B cell (primary cell): ENCODE results near the gene WDR46.

ENCODE experiments used
- CTCF ChIP-seq: fragments of 200-600 bp; IDR thresholded peaks from one replicate; pipeline ENCODE4 v1.8.0; 2022; ENCODE audit warnings: antibody characterized with exemption, mild to moderate bottlenecking
- EZH2 ChIP-seq: IDR thresholded peaks from 2 replicates; pipeline ENCODE4 v1.6.1; 2012; ENCODE audit warnings: borderline replicate concordance, low read depth, mild to moderate bottlenecking, moderate library complexity, low read length; ENCODE audit not compliant: insufficient read depth, poor library complexity, severe bottlenecking

DNA sequence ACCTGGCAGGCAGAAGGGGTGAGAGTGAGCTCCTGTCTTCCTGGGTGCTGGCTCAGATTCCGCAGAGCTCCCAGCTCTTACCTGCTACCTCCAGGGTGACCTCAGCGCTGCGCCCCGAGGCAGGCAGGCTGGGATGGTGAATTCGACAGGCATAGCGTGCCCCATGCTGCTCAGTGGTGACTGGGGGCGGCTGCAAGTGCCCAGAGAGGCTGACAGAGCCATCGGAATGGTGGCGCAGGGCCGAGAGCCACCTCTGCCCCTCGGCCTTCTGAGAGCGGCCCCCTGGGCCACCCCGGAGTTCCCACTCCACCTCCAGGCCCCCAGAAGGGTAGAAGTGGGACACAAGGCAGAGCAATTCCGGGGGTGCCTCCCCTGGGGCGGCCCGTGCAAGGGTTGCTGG, 15.2 kb upstream of the WDR46 start:
- no peak for TF ChIP-seq CTCF
- TF ChIP-seq EZH2, result no peak
